Testis (tissue), 3 donors: ENCODE data around the gene NCAM1. TPM values are rescaled to one million over a fixed set of nuclear protein-coding genes. Genes with fewer than 3 reads are reported as not detected.

ENCODE experiments used
- DNase-seq: peaks from one replicate; pipeline ENCODE4 v3.0.0-alpha.2; 2019
- H3K27ac ChIP-seq, 2 donors: fragments of 200-600 bp; sonication (generic); one replicate each; pipeline ENCODE4 v1.5.1; 2019
- H3K27me3 ChIP-seq: fragments of 200-600 bp; sonication (generic); one replicate; pipeline ENCODE4 v1.5.1; 2019
- H3K36me3 ChIP-seq: fragments of 200-600 bp; sonication (generic); one replicate; pipeline ENCODE4 v1.5.1; 2017; ENCODE audit warnings: low read depth; ENCODE audit errors: missing control alignments
- H3K4me1 ChIP-seq: fragments of 200-600 bp; sonication (generic); one replicate; pipeline ENCODE4 v1.5.1; 2019
- H3K4me3 ChIP-seq, 2 donors: fragments of 200-600 bp; sonication (generic); one replicate each; pipeline ENCODE4 v1.5.1; 2017 to 2019
- H3K9me3 ChIP-seq: fragments of 200-600 bp; sonication (generic); one replicate; pipeline ENCODE4 v1.5.1; 2017
- POLR2A ChIP-seq: fragments of 450-650 bp; IDR thresholded peaks from one replicate; pipeline ENCODE4 v1.6.1; 2017; ENCODE audit warnings: antibody characterized with exemption, mild to moderate bottlenecking, moderate library complexity
- WGBS, 2 donors: methylation state at CpG; one replicate each; pipeline ENCODE4 v1.1.5; 2018; 5-methylcytosine and 5-hydroxymethylcytosine counted together
- intact Hi-C: fragments of 100-400 bp; cut with DNase I; formaldehyde crosslinking; loops from one replicate; pipeline ENCODE4 v1.15.1; 2023; ENCODE audit warnings: low total_unique reads
- polyA plus RNA-seq: library from polyadenylated mRNA; stranded (reverse); fragments of 350-450 nt; fragmentation: Illumina TruSeq; extraction: RNeasy Lipid Tissue Mini Kit (QIAGEN cat#74804); gene quantifications from one replicate; pipeline ENCODE4 v1.2.3, GENCODE V29; 2014; ENCODE audit warnings: low read depth, low replicate concordance; ENCODE audit not compliant: insufficient read depth
- total RNA-seq, 2 donors: library from RNA; depleted of rRNA; stranded (reverse); fragments of >200 nt; gene quantifications; one replicate each; pipeline ENCODE4 v1.2.3, GENCODE V29; 2016
- TF ChIP-seq, protein P1 (sequence below), 3 experiments: fragments of 450-650 bp in 2 of 3; fragments of 200-600 bp in 1 of 3; sonication (generic) in 1 of 3; IDR thresholded peaks; one replicate each; pipeline ENCODE4 v1.5.1; 2016 to 2019; ENCODE audit warnings: antibody characterized with exemption in 3 of 3, mild to moderate bottlenecking in 2 of 3, moderate library complexity in 1 of 3

The NCAM1 gene
- total and polyA plus RNA-seq, 3 donors from 2014 or later: 12.3 to 33.3 (median 13.8) TPM

DNA sequence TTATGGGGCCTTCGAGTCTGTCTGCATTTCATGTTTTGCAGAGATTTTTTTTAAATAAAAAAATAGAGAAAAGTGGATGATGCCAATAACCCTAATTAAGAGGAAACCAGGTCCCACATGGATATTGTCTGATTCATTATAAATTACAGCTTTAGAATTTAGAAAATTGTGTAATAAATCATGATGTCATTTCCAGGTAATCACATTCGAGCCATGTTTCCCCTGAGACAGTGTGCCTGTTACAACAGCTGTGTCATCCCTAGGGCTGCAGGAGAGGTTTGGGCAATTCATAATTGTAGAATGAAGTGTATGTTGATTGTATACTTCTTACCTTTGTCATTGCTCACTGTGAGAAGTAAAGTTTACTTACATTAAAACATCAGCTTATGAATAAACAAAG lies 38.3 kb downstream of the NCAM1 start:
- Histone ChIP-seq H3K9me3 (no peaks in the 10 kb centered on the region), H3K27ac (no peak overlapping the region), H3K4me3 (no peak overlapping the region), H3K4me1 (peaks cover 5% of the 10 kb centered on the region), H3K27me3 (no peaks in the 10 kb centered on the region), H3K36me3 (no peaks in the 10 kb centered on the region)
- intact Hi-C loops: no loop called here
- TF ChIP-seq, protein P1, sequence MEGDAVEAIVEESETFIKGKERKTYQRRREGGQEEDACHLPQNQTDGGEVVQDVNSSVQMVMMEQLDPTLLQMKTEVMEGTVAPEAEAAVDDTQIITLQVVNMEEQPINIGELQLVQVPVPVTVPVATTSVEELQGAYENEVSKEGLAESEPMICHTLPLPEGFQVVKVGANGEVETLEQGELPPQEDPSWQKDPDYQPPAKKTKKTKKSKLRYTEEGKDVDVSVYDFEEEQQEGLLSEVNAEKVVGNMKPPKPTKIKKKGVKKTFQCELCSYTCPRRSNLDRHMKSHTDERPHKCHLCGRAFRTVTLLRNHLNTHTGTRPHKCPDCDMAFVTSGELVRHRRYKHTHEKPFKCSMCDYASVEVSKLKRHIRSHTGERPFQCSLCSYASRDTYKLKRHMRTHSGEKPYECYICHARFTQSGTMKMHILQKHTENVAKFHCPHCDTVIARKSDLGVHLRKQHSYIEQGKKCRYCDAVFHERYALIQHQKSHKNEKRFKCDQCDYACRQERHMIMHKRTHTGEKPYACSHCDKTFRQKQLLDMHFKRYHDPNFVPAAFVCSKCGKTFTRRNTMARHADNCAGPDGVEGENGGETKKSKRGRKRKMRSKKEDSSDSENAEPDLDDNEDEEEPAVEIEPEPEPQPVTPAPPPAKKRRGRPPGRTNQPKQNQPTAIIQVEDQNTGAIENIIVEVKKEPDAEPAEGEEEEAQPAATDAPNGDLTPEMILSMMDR (IDR thresholded peaks at IDR 0.05): no peak
- no peak for TF ChIP-seq POLR2A
- DNase-seq: no peak
- 80 to 83% methylated on average over 2 of the region's 2 CpGs for WGBS, 2 donors

DNA sequence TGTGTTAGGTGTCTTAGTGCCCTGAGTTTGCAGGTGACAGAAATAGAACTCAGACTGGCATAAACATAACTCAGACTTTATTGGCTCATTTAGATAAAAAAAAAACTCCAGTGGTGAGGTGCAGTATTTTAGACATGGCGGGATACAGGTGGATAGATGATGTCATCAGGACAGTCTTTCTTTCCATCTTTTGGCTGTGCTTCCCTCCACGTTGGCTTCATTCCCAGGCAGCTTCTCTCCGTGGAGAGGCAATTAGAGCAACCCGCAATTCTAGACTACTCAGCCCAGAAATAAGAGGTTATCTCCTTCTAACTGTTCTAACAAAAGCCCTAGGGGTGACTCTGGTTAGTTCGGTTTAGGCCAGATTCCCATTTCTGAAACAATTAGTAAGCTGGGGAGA lies 40.5 kb downstream of the NCAM1 start:
- no peaks in the 10 kb centered on the region for H3K27me3 ChIP-seq
- TF ChIP-seq, protein P1 (IDR thresholded peaks at IDR 0.05): no peak
- TF ChIP-seq POLR2A: no peak
- H3K36me3 ChIP-seq: no peaks in the 10 kb centered on the region
- intact Hi-C loops: no loop called here
- DNase-seq: no peak
- WGBS, 2 donors: 51 to 56% methylated on average over 5 of the region's 5 CpGs
- H3K4me3 ChIP-seq: no peak overlapping the region
- no peaks in the 10 kb centered on the region for H3K9me3 ChIP-seq
- H3K4me1 ChIP-seq: peaks cover 5% of the 10 kb centered on the region
- no peak overlapping the region for H3K27ac ChIP-seq

DNA sequence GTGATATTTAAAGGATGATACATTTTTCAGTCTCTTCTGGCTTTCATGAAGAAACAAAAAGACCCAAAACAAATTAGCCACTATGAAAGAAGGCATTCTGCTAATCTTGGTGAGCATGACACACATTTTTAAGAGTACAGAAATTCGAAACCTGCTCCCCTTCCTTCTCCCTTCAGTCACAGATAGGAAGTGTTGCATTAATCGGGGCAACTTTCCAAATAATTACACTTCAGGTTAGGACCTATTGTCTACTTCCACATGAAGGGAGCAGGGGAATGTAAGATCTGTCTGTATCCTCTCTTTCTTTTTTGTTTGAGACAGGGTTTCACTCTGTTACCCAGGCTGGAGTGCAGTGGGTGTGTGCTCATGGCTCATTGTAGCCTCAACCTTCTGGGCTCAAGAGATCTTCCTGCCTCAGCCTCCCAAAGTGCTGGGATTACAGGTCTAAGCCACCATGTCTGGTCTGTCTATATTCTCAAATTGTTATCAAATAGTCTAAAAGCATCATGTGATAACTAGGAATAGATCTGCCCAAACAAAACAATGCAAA lies 45.8 kb downstream of the NCAM1 start:
- TF ChIP-seq POLR2A: no peak
- TF ChIP-seq, protein P1 (IDR thresholded peaks at IDR 0.05): no peak
- Histone ChIP-seq H3K27ac (no peak overlapping the region), H3K4me1 (no peaks in the 10 kb centered on the region), H3K36me3 (no peaks in the 10 kb centered on the region), H3K27me3 (no peaks in the 10 kb centered on the region), H3K4me3 (no peak overlapping the region), H3K9me3 (no peaks in the 10 kb centered on the region)
- WGBS, 2 donors: 53% methylated on average over 2 of the region's 2 CpGs
- intact Hi-C loops: no loop called here
- no peak for DNase-seq

DNA sequence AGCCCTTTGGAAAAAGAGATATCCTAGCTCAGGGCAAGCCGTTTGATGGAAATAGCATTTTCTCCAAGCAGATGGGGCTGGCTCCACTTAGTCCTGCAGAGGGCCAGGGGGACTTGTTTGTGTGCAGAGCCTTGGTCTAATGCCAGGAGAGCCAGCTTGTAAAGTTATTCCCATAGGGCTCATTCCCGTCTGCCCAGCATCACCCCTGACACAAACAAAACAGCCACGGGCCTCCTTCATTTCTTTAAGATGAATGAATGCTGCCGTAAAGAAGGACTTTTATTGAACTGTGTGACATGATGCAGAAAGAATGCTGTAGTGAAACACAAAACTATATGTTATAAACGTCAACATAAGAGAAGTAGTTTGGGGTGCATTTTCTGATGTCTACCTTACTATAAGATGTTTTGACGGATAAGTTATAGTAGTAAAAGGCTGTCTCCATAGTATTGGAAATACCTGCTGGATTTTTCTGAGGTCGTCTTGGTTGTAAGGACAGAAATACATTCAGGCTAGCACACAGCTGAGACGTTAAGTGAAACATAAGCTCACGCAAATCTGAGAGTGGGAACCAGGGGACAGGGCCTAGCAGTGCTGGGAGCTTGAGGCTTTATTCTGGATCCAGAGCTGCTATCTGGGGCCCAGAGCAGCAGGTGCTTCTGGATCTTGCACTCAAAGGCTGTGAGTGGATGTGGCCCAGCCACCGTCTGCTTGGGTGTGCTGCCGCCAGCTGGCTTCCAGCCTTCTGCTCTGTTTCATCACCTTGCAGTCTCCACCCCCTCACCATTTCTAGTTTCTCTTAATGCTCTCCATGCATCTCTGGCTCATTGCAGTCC lies 53.3 kb downstream of the NCAM1 start:
- no peaks in the 10 kb centered on the region for H3K4me1 ChIP-seq
- no peak overlapping the region for H3K27ac ChIP-seq
- no peak for TF ChIP-seq POLR2A
- TF ChIP-seq, protein P1 (IDR thresholded peaks at IDR 0.05): no peak
- H3K9me3 ChIP-seq: no peaks in the 10 kb centered on the region
- no peaks in the 10 kb centered on the region for H3K27me3 ChIP-seq
- no peak for DNase-seq
- intact Hi-C loops: no loop called here
- no peak overlapping the region for H3K4me3 ChIP-seq
- WGBS, 2 donors: 71 to 72% methylated on average over 11 of the region's 11 CpGs
- H3K36me3 ChIP-seq: no peaks in the 10 kb centered on the region

DNA sequence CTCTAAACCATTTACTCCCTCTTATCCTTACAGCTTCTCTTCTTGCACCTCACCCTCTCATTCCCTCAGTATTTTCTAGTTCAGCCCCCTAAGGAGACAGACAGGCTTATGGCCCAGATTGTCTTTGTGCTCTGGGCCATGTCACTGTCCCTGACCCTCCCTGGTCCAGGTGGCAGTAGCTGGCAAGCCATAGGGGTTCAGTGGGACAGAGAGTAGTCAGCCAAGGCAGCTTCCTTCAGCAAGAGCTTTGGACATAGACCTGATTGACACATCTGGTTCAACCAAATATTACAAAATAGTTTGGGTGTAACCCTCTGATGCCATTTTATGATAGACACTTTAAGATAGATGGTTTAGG lies 53.9 kb downstream of the NCAM1 start:
- H3K27ac ChIP-seq: no peak overlapping the region
- H3K9me3 ChIP-seq: no peaks in the 10 kb centered on the region

More for the DNA sequence above, 53.9 kb downstream of the NCAM1 start:
- H3K36me3 ChIP-seq: no peaks in the 10 kb centered on the region
- H3K27me3 ChIP-seq: no peaks in the 10 kb centered on the region
- H3K4me1 ChIP-seq: no peaks in the 10 kb centered on the region
- TF ChIP-seq, protein P1 (IDR thresholded peaks at IDR 0.05): no peak
- no peak for TF ChIP-seq POLR2A
- intact Hi-C loops: no loop called here
- DNase-seq: no peak
- H3K4me3 ChIP-seq: no peak overlapping the region
